Erythroblast (primary cell): Measurements from ENCODE around the gene AQP1.
A peak's percentile ranks its signal among the peaks of the same experiment; 100 is the strongest.

Source experiments
- DNase-seq, 2 experiments: peaks; one replicate each; lab custom pipeline; 2025; lab: John Stamatoyannopoulos, UW
- GATA1 ChIP-seq: IDR thresholded peaks from 2 replicates; pipeline ENCODE4 v1.6.1; 2011; ENCODE audit warnings: low read depth, mild to moderate bottlenecking, control low read depth, low read length, moderate library complexity
- POLR2A ChIP-seq: IDR thresholded peaks from 2 replicates; pipeline ENCODE4 v1.6.1; 2011; ENCODE audit warnings: mild to moderate bottlenecking, low read length

The AQP1 gene

GRCh38 chr7:30905078-30906012, 6.3 kb upstream of the AQP1 start:
- no peak for DNase-seq
- no peak for TF ChIP-seq POLR2A
- no peak for TF ChIP-seq GATA1

GRCh38 chr7:30906014-30906413, 5.6 kb upstream of the AQP1 start:
- TF ChIP-seq GATA1 (no peak), POLR2A (no peak)
- DNase-seq: no peak

- no peak for DNase-seq
- no peak for TF ChIP-seq POLR2A
- no peak for TF ChIP-seq GATA1
Observed at GRCh38 chr7:30906515-30907240, 5.0 kb upstream of the AQP1 start.

GRCh38 chr7:30907527-30908267, 4.0 kb upstream of the AQP1 start:
- DNase-seq: no peak
- TF ChIP-seq GATA1 (no peak), POLR2A (no peak)

- DNase-seq: peak; percentile 14 to 29
- TF ChIP-seq POLR2A: no peak
- TF ChIP-seq GATA1: no peak
Observed at GRCh38 chr7:30908681-30909080, 3.0 kb upstream of the AQP1 start.

- no peak for DNase-seq
- TF ChIP-seq GATA1 (no peak), POLR2A (no peak)
Observed at GRCh38 chr7:30909431-30909830, 2.2 kb upstream of the AQP1 start.

GRCh38 chr7:30910411-30911073, 1.1 kb upstream of the AQP1 start:
- TF ChIP-seq GATA1: no peak
- no peak for TF ChIP-seq POLR2A
- peak; percentile 49 to 52 for DNase-seq

- TF ChIP-seq POLR2A (no peak), GATA1 (no peak)
- no peak for DNase-seq
Observed at GRCh38 chr7:30911133-30911532, 520 bp upstream of the AQP1 start.

- no peak for DNase-seq
- TF ChIP-seq GATA1 (no peak), POLR2A (no peak)
Observed at GRCh38 chr7:30912021-30912730, 523 bp downstream of the AQP1 start.

GRCh38 chr7:30912731-30912985, 1.0 kb downstream of the AQP1 start:
- DNase-seq: no peak
- no peak for TF ChIP-seq POLR2A
- TF ChIP-seq GATA1: no peak

- DNase-seq: peak; percentile 51 to 71
- no peak for TF ChIP-seq POLR2A
- TF ChIP-seq GATA1: no peak
Observed at GRCh38 chr7:30912986-30913811, 1.5 kb downstream of the AQP1 start.
